Measurements from ENCODE around the gene PAQR5. TPM values are rescaled to one million over a fixed set of nuclear protein-coding genes. Genes with fewer than 3 reads are reported as not detected.

PAQR5 gene
- total RNA-seq, 1 experiment from 2014 or later: 3.4 TPM

- no peaks in the 10 kb centered on the region; the same call in 1 of the 2 replicates for H3K9me3 ChIP-seq
- H3K36me3 ChIP-seq (ENCODE audit: control insufficient read depth, insufficient read depth, low read length): no peaks in the 10 kb centered on the region
- peaks cover 18% of the 10 kb centered on the region for H3K4me1 ChIP-seq
- Mint-ChIP-seq H3K9me3 (ENCODE audit: unreplicated experiment) (no peaks in the 10 kb centered on the region), H3K4me1 (ENCODE audit: low read depth, unreplicated experiment) (no peaks in the 10 kb centered on the region), H3K4me3 (ENCODE audit: unreplicated experiment) (no peak overlapping the region), H3K27ac (ENCODE audit: unreplicated experiment) (no peak overlapping the region), H3K27me3 (ENCODE audit: insufficient read depth, unreplicated experiment) (no peaks in the 10 kb centered on the region), H3K36me3 (ENCODE audit: insufficient read depth, unreplicated experiment) (peaks cover 62% of the 10 kb centered on the region)
- H3K27me3 ChIP-seq (replicated peaks; ENCODE audit: control insufficient read depth, insufficient read depth, low read length): no peaks in the 10 kb centered on the region
- TF ChIP-seq CTCF (IDR thresholded peaks at IDR 0.05; ENCODE audit: insufficient read depth in 1 of 2, low read depth in 1 of 2, low read length in 1 of 2, severe bottlenecking in 1 of 2, unreplicated experiment in 1 of 2): no peak
- no TSS peak for BruUV-seq (replicated peaks)
- no peak for DNase-seq
- ChIA-PET CTCF (no interaction called here), POLR2A (interaction anchor here (0.9 kb wide), 1 partner anchor 35 kb away, joined by 3 read pairs; the partner anchor contains the start of gene RPLP1)
- no peak overlapping the region for H3K4me3 ChIP-seq (ENCODE audit: low read depth, low read length)
- intact Hi-C loops (cut with micrococcal nuclease; ENCODE audit: unreplicated experiment): no loop called here
Measured at GRCh38 chr15:69417581-69417980, 118.9 kb downstream of the PAQR5 start.

GRCh38 chr15:69421498-69421897 lies 122.8 kb downstream of the PAQR5 start:
- no peak overlapping the region for H3K27ac Mint-ChIP-seq (ENCODE audit: unreplicated experiment)
- no peak for TF ChIP-seq CTCF (IDR thresholded peaks at IDR 0.05; ENCODE audit: insufficient read depth in 1 of 2, low read depth in 1 of 2, low read length in 1 of 2, severe bottlenecking in 1 of 2, unreplicated experiment in 1 of 2)
- no peaks in the 10 kb centered on the region for H3K4me1 Mint-ChIP-seq (ENCODE audit: low read depth, unreplicated experiment)
- H3K27me3 ChIP-seq (replicated peaks; ENCODE audit: control insufficient read depth, insufficient read depth, low read length): no peaks in the 10 kb centered on the region
- H3K36me3 Mint-ChIP-seq (ENCODE audit: insufficient read depth, unreplicated experiment): peaks cover 77% of the 10 kb centered on the region
- intact Hi-C loops (cut with micrococcal nuclease; ENCODE audit: unreplicated experiment): no loop called here
- H3K4me3 ChIP-seq (ENCODE audit: low read depth, low read length): no peak overlapping the region
- H3K9me3 ChIP-seq: no peaks in the 10 kb centered on the region; the same call in 1 of the 2 replicates
- H3K36me3 ChIP-seq (ENCODE audit: control insufficient read depth, insufficient read depth, low read length): peaks cover 3% of the 10 kb centered on the region; the same call in 1 of the 2 replicates
- CTCF ChIA-PET: no interaction called here
- BruUV-seq (replicated peaks): no TSS peak
- POLR2A ChIA-PET: no interaction called here
- H3K9me3 Mint-ChIP-seq (ENCODE audit: unreplicated experiment): no peaks in the 10 kb centered on the region
- no peaks in the 10 kb centered on the region for H3K27me3 Mint-ChIP-seq (ENCODE audit: insufficient read depth, unreplicated experiment)
- H3K4me3 Mint-ChIP-seq (ENCODE audit: unreplicated experiment): no peak overlapping the region
- DNase-seq: no peak
- no peaks in the 10 kb centered on the region for H3K4me1 ChIP-seq

GRCh38 chr15:69422336-69422895 lies 123.7 kb downstream of the PAQR5 start:
- Histone ChIP-seq H3K36me3 (ENCODE audit: control insufficient read depth, insufficient read depth, low read length) (peaks cover 3% of the 10 kb centered on the region; the same call in 1 of the 2 replicates), H3K27me3 (replicated peaks; ENCODE audit: control insufficient read depth, insufficient read depth, low read length) (no peaks in the 10 kb centered on the region), H3K4me1 (no peaks in the 10 kb centered on the region), H3K4me3 (ENCODE audit: low read depth, low read length) (no peak overlapping the region), H3K9me3 (no peaks in the 10 kb centered on the region; the same call in 1 of the 2 replicates)
- BruUV-seq (replicated peaks): no TSS peak
- CTCF ChIA-PET: no interaction called here
- DNase-seq: no peak
- H3K4me3 Mint-ChIP-seq (ENCODE audit: unreplicated experiment): no peak overlapping the region
- intact Hi-C loops (cut with micrococcal nuclease; ENCODE audit: unreplicated experiment): no loop called here
- no peaks in the 10 kb centered on the region for H3K9me3 Mint-ChIP-seq (ENCODE audit: unreplicated experiment)
- peaks cover 77% of the 10 kb centered on the region for H3K36me3 Mint-ChIP-seq (ENCODE audit: insufficient read depth, unreplicated experiment)
- POLR2A ChIA-PET: interaction anchor here (0.7 kb wide), 1 partner anchor 8 kb away, joined by 5 read pairs; the partner anchor contains the start of gene KIF23
- no peak overlapping the region for H3K27ac Mint-ChIP-seq (ENCODE audit: unreplicated experiment)
- no peak for TF ChIP-seq CTCF (IDR thresholded peaks at IDR 0.05; ENCODE audit: insufficient read depth in 1 of 2, low read depth in 1 of 2, low read length in 1 of 2, severe bottlenecking in 1 of 2, unreplicated experiment in 1 of 2)
- no peaks in the 10 kb centered on the region for H3K4me1 Mint-ChIP-seq (ENCODE audit: low read depth, unreplicated experiment)
- no peaks in the 10 kb centered on the region for H3K27me3 Mint-ChIP-seq (ENCODE audit: insufficient read depth, unreplicated experiment)
